SU-DHL-6 (cell line): Measurements from ENCODE around the gene CIB2.

Source experiments
- CTCF ChIP-seq: fragments of 200-600 bp; sonication (generic); IDR thresholded peaks from one replicate; pipeline ENCODE4 v1.5.1; 2017; ENCODE audit warnings: antibody characterized with exemption, mild to moderate bottlenecking, low read length, moderate library complexity; ENCODE audit not compliant: insufficient read depth, poor library complexity, severe bottlenecking
- EZH2phosphoT487 ChIP-seq: fragments of 200-600 bp; sonication (generic), shearing (Covaris generic); conservative IDR thresholded peaks from 2 replicates; pipeline ENCODE4 v1.6.1; 2018; ENCODE audit warnings: mild to moderate bottlenecking, antibody characterized with exemption, low read length, moderate library complexity, mixed read lengths

DNA sequence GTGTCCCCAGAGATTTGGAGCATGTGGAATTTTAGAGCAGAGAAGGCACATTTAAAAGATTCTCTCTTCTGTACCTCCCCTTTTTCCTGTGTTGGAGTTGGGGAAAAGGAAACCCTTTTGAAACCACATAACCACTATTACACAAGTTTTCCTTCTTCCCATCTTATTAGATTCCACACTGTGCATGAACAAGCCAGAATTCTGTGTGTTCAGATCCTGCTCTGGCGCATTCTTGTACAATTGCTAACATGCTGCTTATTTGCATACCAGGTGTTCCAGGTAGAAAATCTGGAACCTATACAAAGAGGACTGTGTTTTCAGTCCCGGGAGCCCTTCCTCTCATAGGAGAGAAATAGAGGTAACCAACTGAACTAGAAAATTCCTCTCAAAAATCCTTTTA is 2.6 kb upstream of the CIB2 start:
- TF ChIP-seq CTCF = no peak
- TF ChIP-seq EZH2phosphoT487 = no peak
